NB4 (cell line): ENCODE measurements around the gene TSSK6.

ENCODE experiments used
- DNase-seq: peaks from one replicate; pipeline ENCODE4 v3.0.0; 2010; ENCODE audit warnings: low read depth
- H3K4me3 ChIP-seq: one replicate; pipeline ENCODE4 v1.5.1; 2011; ENCODE audit warnings: mild to moderate bottlenecking, low read depth, low read length, moderate library complexity
- CTCF ChIP-seq: IDR thresholded peaks from one replicate; pipeline ENCODE4 v1.5.1; 2012; ENCODE audit warnings: low read depth, low read length
- MAX ChIP-seq: IDR thresholded peaks from 2 replicates; pipeline ENCODE4 v1.6.1; 2011; ENCODE audit warnings: low read depth, low read length
- MYC ChIP-seq: IDR thresholded peaks from 2 replicates; pipeline ENCODE4 v1.6.1; 2011; ENCODE audit warnings: low read depth, low read length
- POLR2A ChIP-seq: IDR thresholded peaks from 2 replicates; pipeline ENCODE4 v1.6.1; 2011; ENCODE audit warnings: mild to moderate bottlenecking; ENCODE audit not compliant: insufficient read length; ENCODE audit errors: extremely low read depth

The TSSK6 gene

GRCh38 chr19:19533841-19534240 lies 18.5 kb upstream of the TSSK6 start:
- no peak overlapping the region for H3K4me3 ChIP-seq
- peak; percentile 48 for DNase-seq
- TF ChIP-seq CTCF (no peak), MAX (no peak), MYC (no peak), POLR2A (no peak)

GRCh38 chr19:19532806-19533701 lies 17.7 kb upstream of the TSSK6 start:
- DNase-seq = peak; percentile 39
- TF ChIP-seq POLR2A (no peak), CTCF (no peak), MAX (no peak)
- no peak overlapping the region for H3K4me3 ChIP-seq

- H3K4me3 ChIP-seq = no peak overlapping the region
- DNase-seq = peak; percentile 76
- TF ChIP-seq CTCF (peak; percentile 81), POLR2A (no peak), MYC (peak; percentile 51), MAX (peak; percentile 18; the same call in 1 of the 2 replicates)
These were observed 16.8 kb upstream of the TSSK6 start for GRCh38 chr19:19531951-19532805.

GRCh38 chr19:19530889-19531288 lies 15.5 kb upstream of the TSSK6 start:
- H3K4me3 ChIP-seq = no peak overlapping the region
- DNase-seq = no peak
- TF ChIP-seq POLR2A = no peak
- TF ChIP-seq MYC = no peak
- TF ChIP-seq MAX = no peak
- TF ChIP-seq CTCF = no peak

- TF ChIP-seq POLR2A = no peak
- TF ChIP-seq CTCF = peak; percentile 11
- no peak for TF ChIP-seq MAX
- H3K4me3 ChIP-seq = no peak overlapping the region
- DNase-seq = peak; percentile 34
These were observed 15.1 kb upstream of the TSSK6 start for GRCh38 chr19:19530423-19530804.
